GM23338 (cell line): ENCODE measurements around the gene KLF18. TPM values are rescaled to one million over a fixed set of nuclear protein-coding genes. Genes with fewer than 3 reads are reported as not detected.

Experiments used
- ATAC-seq: fragments of 200-7000 bp; cut with Tn5 transposase; 3 replicates; pipeline ENCODE4 v1.9.1; 2020
- DNase-seq: peaks from one replicate; pipeline ENCODE4 v3.0.0-alpha.2; 2015; ENCODE audit warnings: low spot score
- H2AFZ ChIP-seq: fragments of 200-600 bp; sonication (generic); 2 replicates; pipeline ENCODE4 v1.8.0; 2016; ENCODE audit warnings: antibody characterized with exemption, mild to moderate bottlenecking, moderate library complexity
- H3F3A ChIP-seq: fragments of 200-600 bp; sonication (generic); replicated peaks from 2 replicates; pipeline ENCODE4 v1.8.0; 2017; ENCODE audit warnings: antibody characterized with exemption, mixed run types, low read depth
- H3K27ac ChIP-seq: fragments of 200-600 bp; sonication (generic); 2 replicates; pipeline ENCODE4 v1.6.1; 2016; ENCODE audit warnings: low read depth
- H3K27me3 ChIP-seq: fragments of 200-600 bp; sonication (generic); 2 replicates; pipeline ENCODE4 v1.8.0; 2016; ENCODE audit warnings: mild to moderate bottlenecking, mixed run types, moderate library complexity; ENCODE audit not compliant: insufficient read depth
- H3K36me3 ChIP-seq: fragments of 200-600 bp; sonication (generic); 2 replicates; pipeline ENCODE4 v1.8.0; 2016; ENCODE audit warnings: mild to moderate bottlenecking; ENCODE audit not compliant: insufficient read depth
- H3K4me1 ChIP-seq: fragments of 200-600 bp; sonication (generic); 2 replicates; pipeline ENCODE4 v1.8.0; 2016; ENCODE audit warnings: mild to moderate bottlenecking, moderate library complexity; ENCODE audit not compliant: insufficient read depth
- H3K4me2 ChIP-seq: fragments of 200-600 bp; sonication (generic); 2 replicates; pipeline ENCODE4 v1.7.1; 2017; ENCODE audit warnings: mixed run types
- H3K4me3 ChIP-seq: fragments of 200-600 bp; sonication (generic); 2 replicates; pipeline ENCODE4 v1.6.1; 2016; ENCODE audit warnings: mixed run types
- H3K79me2 ChIP-seq: fragments of 200-600 bp; sonication (generic); replicated peaks from 2 replicates; pipeline ENCODE4 v1.8.0; 2017; ENCODE audit warnings: mild to moderate bottlenecking; ENCODE audit not compliant: insufficient read depth
- H3K9me2 ChIP-seq: fragments of 200-600 bp; sonication (generic); 2 replicates; pipeline ENCODE4 v1.8.0; 2017; ENCODE audit not compliant: insufficient read depth
- H4K20me1 ChIP-seq: fragments of 200-600 bp; sonication (generic); replicated peaks from 2 replicates; pipeline ENCODE4 v1.8.0; 2017; ENCODE audit warnings: mild to moderate bottlenecking; ENCODE audit not compliant: insufficient read depth
- H3K27ac Mint-ChIP-seq: 2 replicates; pipeline ENCODE4 v1.8.0; 2020; ENCODE audit warnings: inconsistent platforms, mild to moderate bottlenecking, moderate library complexity, mixed read lengths
- H3K27me3 Mint-ChIP-seq: 3 replicates; pipeline ENCODE4 v1.8.0; 2022; ENCODE audit warnings: low read depth, mild to moderate bottlenecking, moderate library complexity, mixed read lengths, inconsistent platforms; ENCODE audit not compliant: insufficient read depth, poor library complexity
- H3K36me3 Mint-ChIP-seq: 3 replicates; pipeline ENCODE4 v1.8.0; 2021; ENCODE audit warnings: low read depth, mild to moderate bottlenecking, inconsistent platforms, moderate library complexity, mixed read lengths
- H3K4me1 Mint-ChIP-seq: 3 replicates; pipeline ENCODE4 v1.8.0; 2020; ENCODE audit warnings: mild to moderate bottlenecking, inconsistent platforms, mixed read lengths
- H3K4me3 Mint-ChIP-seq: 3 replicates; pipeline ENCODE4 v1.8.0; 2021; ENCODE audit warnings: moderate library complexity, mild to moderate bottlenecking, inconsistent platforms, mixed read lengths
- H3K9me3 Mint-ChIP-seq: 3 replicates; pipeline ENCODE4 v1.8.0; 2020; ENCODE audit warnings: moderate library complexity, mild to moderate bottlenecking, inconsistent platforms, mixed read lengths
- CREB1 ChIP-seq: fragments of 250-450 bp; sonication (Bioruptor Pico); IDR thresholded peaks from 2 replicates; pipeline ENCODE4 v1.5.0; 2020; ENCODE audit warnings: low read depth, mild to moderate bottlenecking, moderate library complexity
- EZH2 ChIP-seq: fragments of 200-600 bp; sonication (generic); IDR thresholded peaks from one replicate; pipeline ENCODE4 v1.8.0; 2017; ENCODE audit warnings: antibody characterized with exemption, mild to moderate bottlenecking, low read depth; ENCODE audit not compliant: unreplicated experiment
- EZH2phosphoT487 ChIP-seq: fragments of 200-600 bp; sonication (generic); IDR thresholded peaks from one replicate; pipeline ENCODE4 v1.8.1; 2018; ENCODE audit warnings: antibody characterized with exemption; ENCODE audit not compliant: unreplicated experiment
- JUNB ChIP-seq: IDR thresholded peaks from one replicate; pipeline ENCODE4 v1.6.1; 2016; ENCODE audit warnings: antibody characterized with exemption; ENCODE audit not compliant: unreplicated experiment
- NANOG ChIP-seq: IDR thresholded peaks from 2 replicates; pipeline ENCODE4 v1.6.1; 2016; ENCODE audit warnings: antibody characterized with exemption, borderline replicate concordance
- POLR2AphosphoS5 ChIP-seq: IDR thresholded peaks from 2 replicates; pipeline ENCODE4 v1.6.1; 2016; ENCODE audit warnings: antibody characterized with exemption, low read depth
- STAT1 ChIP-seq: IDR thresholded peaks from one replicate; pipeline ENCODE4 v1.6.1; 2016; ENCODE audit warnings: antibody characterized with exemption; ENCODE audit not compliant: unreplicated experiment
- ZNF114 ChIP-seq: fragments of 250-450 bp; sonication (Bioruptor Pico); IDR thresholded peaks from 2 replicates; pipeline ENCODE4 v1.5.0; 2020; ENCODE audit warnings: mild to moderate bottlenecking, moderate library complexity
- ZNF331 ChIP-seq: fragments of 250-450 bp; sonication (Bioruptor Pico); IDR thresholded peaks from 2 replicates; pipeline ENCODE4 v1.5.0; 2020; ENCODE audit warnings: low read depth, mild to moderate bottlenecking, moderate library complexity
- polyA plus RNA-seq: library from polyadenylated mRNA; unstranded; fragments of >200 nt; fragmentation: Nextera tagmentation; extraction: Ambion mirVana; gene quantifications from 2 replicates; pipeline ENCODE4 v1.2.1, GENCODE V29; 2016
- total RNA-seq: library from RNA; depleted of rRNA; stranded (reverse); fragments of >200 nt; shearing (Covaris generic); gene quantifications from 2 replicates; pipeline ENCODE4 v1.2.3, GENCODE V29; 2014
- TF ChIP-seq, protein P1 (sequence below): fragments of 250-450 bp; sonication (Bioruptor Pico); IDR thresholded peaks from 2 replicates; pipeline ENCODE4 v1.5.0; 2020; ENCODE audit warnings: mild to moderate bottlenecking, moderate library complexity
- TF ChIP-seq, protein P2 (sequence below): IDR thresholded peaks from 2 replicates; pipeline ENCODE4 v1.6.1; 2016; ENCODE audit warnings: antibody characterized with exemption
- TF ChIP-seq, protein P3 (sequence below): IDR thresholded peaks from one replicate; pipeline ENCODE4 v1.6.1; 2018; ENCODE audit warnings: antibody characterized with exemption; ENCODE audit not compliant: unreplicated experiment
- TF ChIP-seq, protein P4 (sequence below), 2 experiments: fragments of 200-600 bp in 1 of 2; sonication (generic) in 1 of 2; conservative IDR thresholded peaks; 2 replicates each; pipeline versions ENCODE4 v1.5.1 to v1.6.1; 2016 to 2017; ENCODE audit warnings: antibody characterized with exemption in 2 of 2, low read depth in 2 of 2, mild to moderate bottlenecking in 2 of 2, moderate library complexity in 1 of 2

KLF18 gene
- total and polyA plus RNA-seq, 2 experiments from 2014 or later = 0.35 TPM; not detected in 1

DNA sequence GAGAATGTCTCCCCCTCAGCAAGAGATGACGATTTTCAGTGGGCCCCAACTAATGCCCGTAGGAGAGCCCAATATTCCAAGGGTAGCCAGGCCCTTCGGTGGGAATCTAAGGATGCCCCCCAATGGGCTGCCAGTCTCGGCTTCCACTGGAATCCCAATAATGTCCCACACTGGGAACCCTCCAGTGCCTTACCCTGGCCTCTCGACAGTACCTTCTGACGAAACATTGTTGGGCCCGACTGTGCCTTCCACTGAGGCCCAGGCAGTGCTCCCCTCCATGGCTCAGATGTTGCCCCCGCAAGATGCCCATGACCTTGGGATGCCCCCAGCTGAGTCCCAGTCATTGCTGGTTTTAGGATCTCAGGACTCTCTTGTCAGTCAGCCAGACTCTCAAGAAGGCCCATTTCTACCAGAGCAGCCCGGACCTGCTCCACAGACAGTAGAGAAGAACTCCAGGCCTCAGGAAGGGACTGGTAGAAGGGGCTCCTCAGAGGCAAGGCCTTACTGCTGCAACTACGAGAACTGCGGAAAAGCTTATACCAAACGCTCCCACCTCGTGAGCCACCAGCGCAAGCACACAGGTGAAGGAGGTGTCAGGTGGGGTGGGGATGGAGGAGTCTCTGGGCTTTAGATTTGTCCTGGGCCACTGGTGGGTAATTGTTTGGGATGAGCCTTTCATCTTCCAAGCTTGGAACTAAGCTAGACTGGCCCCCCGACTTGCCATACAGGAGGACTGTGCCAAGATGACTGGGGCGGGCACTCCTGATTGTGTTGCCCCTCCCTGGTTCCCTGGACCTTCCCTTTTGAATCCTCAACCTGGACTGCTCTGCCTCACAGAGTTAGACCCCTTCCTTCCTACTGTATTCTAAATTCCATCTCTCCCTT is 11.6 kb downstream of the KLF18 start:
- no peaks in the 10 kb centered on the region for H3K36me3 Mint-ChIP-seq
- Histone ChIP-seq H3K9me2 (no peaks in the 10 kb centered on the region; the same call in 1 of the 2 replicates), H3K36me3 (no peaks in the 10 kb centered on the region), H3K27ac (no peak overlapping the region), H4K20me1 (no peaks in the 10 kb centered on the region), H3K27me3 (no peaks in the 10 kb centered on the region), H3K4me1 (no peaks in the 10 kb centered on the region), H3K4me2 (no peak overlapping the region), H2AFZ (no peak overlapping the region), H3F3A (no peaks in the 10 kb centered on the region), H3K79me2 (no peaks in the 10 kb centered on the region), H3K4me3 (no peak overlapping the region)
- no peak for TF ChIP-seq EZH2phosphoT487
- no peak for TF ChIP-seq STAT1
- TF ChIP-seq POLR2AphosphoS5 = no peak
- TF ChIP-seq, protein P1, sequence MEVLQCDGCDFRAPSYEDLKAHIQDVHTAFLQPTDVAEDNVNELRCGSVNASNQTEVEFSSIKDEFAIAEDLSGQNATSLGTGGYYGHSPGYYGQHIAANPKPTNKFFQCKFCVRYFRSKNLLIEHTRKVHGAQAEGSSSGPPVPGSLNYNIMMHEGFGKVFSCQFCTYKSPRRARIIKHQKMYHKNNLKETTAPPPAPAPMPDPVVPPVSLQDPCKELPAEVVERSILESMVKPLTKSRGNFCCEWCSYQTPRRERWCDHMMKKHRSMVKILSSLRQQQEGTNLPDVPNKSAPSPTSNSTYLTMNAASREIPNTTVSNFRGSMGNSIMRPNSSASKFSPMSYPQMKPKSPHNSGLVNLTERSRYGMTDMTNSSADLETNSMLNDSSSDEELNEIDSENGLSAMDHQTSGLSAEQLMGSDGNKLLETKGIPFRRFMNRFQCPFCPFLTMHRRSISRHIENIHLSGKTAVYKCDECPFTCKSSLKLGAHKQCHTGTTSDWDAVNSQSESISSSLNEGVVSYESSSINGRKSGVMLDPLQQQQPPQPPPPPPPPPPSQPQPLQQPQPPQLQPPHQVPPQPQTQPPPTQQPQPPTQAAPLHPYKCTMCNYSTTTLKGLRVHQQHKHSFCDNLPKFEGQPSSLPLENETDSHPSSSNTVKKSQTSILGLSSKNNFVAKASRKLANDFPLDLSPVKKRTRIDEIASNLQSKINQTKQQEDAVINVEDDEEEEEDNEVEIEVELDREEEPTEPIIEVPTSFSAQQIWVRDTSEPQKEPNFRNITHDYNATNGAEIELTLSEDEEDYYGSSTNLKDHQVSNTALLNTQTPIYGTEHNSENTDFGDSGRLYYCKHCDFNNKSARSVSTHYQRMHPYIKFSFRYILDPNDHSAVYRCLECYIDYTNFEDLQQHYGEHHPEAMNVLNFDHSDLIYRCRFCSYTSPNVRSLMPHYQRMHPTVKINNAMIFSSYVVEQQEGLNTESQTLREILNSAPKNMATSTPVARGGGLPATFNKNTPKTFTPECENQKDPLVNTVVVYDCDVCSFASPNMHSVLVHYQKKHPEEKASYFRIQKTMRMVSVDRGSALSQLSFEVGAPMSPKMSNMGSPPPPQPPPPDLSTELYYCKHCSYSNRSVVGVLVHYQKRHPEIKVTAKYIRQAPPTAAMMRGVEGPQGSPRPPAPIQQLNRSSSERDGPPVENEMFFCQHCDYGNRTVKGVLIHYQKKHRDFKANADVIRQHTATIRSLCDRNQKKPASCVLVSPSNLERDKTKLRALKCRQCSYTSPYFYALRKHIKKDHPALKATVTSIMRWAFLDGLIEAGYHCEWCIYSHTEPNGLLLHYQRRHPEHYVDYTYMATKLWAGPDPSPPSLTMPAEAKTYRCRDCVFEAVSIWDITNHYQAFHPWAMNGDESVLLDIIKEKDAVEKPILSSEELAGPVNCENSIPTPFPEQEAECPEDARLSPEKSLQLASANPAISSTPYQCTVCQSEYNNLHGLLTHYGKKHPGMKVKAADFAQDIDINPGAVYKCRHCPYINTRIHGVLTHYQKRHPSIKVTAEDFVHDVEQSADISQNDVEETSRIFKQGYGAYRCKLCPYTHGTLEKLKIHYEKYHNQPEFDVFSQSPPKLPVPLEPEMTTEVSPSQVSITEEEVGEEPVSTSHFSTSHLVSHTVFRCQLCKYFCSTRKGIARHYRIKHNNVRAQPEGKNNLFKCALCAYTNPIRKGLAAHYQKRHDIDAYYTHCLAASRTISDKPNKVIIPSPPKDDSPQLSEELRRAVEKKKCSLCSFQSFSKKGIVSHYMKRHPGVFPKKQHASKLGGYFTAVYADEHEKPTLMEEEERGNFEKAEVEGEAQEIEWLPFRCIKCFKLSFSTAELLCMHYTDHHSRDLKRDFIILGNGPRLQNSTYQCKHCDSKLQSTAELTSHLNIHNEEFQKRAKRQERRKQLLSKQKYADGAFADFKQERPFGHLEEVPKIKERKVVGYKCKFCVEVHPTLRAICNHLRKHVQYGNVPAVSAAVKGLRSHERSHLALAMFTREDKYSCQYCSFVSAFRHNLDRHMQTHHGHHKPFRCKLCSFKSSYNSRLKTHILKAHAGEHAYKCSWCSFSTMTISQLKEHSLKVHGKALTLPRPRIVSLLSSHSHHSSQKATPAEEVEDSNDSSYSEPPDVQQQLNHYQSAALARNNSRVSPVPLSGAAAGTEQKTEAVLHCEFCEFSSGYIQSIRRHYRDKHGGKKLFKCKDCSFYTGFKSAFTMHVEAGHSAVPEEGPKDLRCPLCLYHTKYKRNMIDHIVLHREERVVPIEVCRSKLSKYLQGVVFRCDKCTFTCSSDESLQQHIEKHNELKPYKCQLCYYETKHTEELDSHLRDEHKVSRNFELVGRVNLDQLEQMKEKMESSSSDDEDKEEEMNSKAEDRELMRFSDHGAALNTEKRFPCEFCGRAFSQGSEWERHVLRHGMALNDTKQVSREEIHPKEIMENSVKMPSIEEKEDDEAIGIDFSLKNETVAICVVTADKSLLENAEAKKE (CRISPR knock-in tag) = no peak
- TF ChIP-seq NANOG = no peak
- TF ChIP-seq, protein P2, sequence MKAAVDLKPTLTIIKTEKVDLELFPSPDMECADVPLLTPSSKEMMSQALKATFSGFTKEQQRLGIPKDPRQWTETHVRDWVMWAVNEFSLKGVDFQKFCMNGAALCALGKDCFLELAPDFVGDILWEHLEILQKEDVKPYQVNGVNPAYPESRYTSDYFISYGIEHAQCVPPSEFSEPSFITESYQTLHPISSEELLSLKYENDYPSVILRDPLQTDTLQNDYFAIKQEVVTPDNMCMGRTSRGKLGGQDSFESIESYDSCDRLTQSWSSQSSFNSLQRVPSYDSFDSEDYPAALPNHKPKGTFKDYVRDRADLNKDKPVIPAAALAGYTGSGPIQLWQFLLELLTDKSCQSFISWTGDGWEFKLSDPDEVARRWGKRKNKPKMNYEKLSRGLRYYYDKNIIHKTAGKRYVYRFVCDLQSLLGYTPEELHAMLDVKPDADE = no peak
- TF ChIP-seq, protein P3, sequence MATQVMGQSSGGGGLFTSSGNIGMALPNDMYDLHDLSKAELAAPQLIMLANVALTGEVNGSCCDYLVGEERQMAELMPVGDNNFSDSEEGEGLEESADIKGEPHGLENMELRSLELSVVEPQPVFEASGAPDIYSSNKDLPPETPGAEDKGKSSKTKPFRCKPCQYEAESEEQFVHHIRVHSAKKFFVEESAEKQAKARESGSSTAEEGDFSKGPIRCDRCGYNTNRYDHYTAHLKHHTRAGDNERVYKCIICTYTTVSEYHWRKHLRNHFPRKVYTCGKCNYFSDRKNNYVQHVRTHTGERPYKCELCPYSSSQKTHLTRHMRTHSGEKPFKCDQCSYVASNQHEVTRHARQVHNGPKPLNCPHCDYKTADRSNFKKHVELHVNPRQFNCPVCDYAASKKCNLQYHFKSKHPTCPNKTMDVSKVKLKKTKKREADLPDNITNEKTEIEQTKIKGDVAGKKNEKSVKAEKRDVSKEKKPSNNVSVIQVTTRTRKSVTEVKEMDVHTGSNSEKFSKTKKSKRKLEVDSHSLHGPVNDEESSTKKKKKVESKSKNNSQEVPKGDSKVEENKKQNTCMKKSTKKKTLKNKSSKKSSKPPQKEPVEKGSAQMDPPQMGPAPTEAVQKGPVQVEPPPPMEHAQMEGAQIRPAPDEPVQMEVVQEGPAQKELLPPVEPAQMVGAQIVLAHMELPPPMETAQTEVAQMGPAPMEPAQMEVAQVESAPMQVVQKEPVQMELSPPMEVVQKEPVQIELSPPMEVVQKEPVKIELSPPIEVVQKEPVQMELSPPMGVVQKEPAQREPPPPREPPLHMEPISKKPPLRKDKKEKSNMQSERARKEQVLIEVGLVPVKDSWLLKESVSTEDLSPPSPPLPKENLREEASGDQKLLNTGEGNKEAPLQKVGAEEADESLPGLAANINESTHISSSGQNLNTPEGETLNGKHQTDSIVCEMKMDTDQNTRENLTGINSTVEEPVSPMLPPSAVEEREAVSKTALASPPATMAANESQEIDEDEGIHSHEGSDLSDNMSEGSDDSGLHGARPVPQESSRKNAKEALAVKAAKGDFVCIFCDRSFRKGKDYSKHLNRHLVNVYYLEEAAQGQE = no peak
- TF ChIP-seq ZNF114 (CRISPR knock-in tag) = no peak
- no peak for TF ChIP-seq ZNF331 (CRISPR knock-in tag)
- TF ChIP-seq, protein P4, sequence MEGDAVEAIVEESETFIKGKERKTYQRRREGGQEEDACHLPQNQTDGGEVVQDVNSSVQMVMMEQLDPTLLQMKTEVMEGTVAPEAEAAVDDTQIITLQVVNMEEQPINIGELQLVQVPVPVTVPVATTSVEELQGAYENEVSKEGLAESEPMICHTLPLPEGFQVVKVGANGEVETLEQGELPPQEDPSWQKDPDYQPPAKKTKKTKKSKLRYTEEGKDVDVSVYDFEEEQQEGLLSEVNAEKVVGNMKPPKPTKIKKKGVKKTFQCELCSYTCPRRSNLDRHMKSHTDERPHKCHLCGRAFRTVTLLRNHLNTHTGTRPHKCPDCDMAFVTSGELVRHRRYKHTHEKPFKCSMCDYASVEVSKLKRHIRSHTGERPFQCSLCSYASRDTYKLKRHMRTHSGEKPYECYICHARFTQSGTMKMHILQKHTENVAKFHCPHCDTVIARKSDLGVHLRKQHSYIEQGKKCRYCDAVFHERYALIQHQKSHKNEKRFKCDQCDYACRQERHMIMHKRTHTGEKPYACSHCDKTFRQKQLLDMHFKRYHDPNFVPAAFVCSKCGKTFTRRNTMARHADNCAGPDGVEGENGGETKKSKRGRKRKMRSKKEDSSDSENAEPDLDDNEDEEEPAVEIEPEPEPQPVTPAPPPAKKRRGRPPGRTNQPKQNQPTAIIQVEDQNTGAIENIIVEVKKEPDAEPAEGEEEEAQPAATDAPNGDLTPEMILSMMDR (conservative IDR thresholded peaks at IDR 0.05; ENCODE audit: low read depth in 2 of 2) = no peak
- no peak for TF ChIP-seq JUNB
- no peak for TF ChIP-seq EZH2
- no peak for TF ChIP-seq CREB1 (CRISPR knock-in tag)
- DNase-seq (no peak), ATAC-seq (no peak)
- no peak overlapping the region for H3K4me3 Mint-ChIP-seq
- no peaks in the 10 kb centered on the region for H3K4me1 Mint-ChIP-seq
- H3K9me3 Mint-ChIP-seq = no peaks in the 10 kb centered on the region
- H3K27ac Mint-ChIP-seq = no peak overlapping the region
- peaks cover 1% of the 10 kb centered on the region for H3K27me3 Mint-ChIP-seq
